ENCODE measurements around the gene PDILT.

The PDILT gene

GRCh38 chr16:20395946-20396345 lies 8.6 kb downstream of the PDILT start:
- Histone ChIP-seq H3K9me3 (replicated peaks in 1 of 2; ENCODE audit: control insufficient read depth in 2 of 2, insufficient read depth in 1 of 2, low read depth in 1 of 2, low read length in 2 of 2) (no peaks in the 10 kb centered on the region), H3K14ac (ENCODE audit: low read length) (no peak overlapping the region), H3K4me2 (ENCODE audit: insufficient read depth, low read length, poor library complexity, severe bottlenecking) (no peak overlapping the region), H3K4me3 (ENCODE audit: low read length in 2 of 2) (no peak overlapping the region), H3K9ac (ENCODE audit: low read depth, low read length, poor library complexity) (no peak overlapping the region), H2BK12ac (ENCODE audit: low read length) (no peak overlapping the region), H3K27ac (replicated peaks; ENCODE audit: low read length) (no peak overlapping the region), H3K4me1 (ENCODE audit: control insufficient read depth in 2 of 2, insufficient read depth in 1 of 2, low read depth in 1 of 2, low read length in 2 of 2) (peaks cover 0 to 3% of the 10 kb centered on the region in 2 donors), H3K4ac (ENCODE audit: low read length) (no peak overlapping the region), H2AK5ac (ENCODE audit: low read depth, low read length) (no peak overlapping the region), H4K8ac (ENCODE audit: low read depth, low read length) (no peak overlapping the region), H3K23ac (ENCODE audit: low read depth, low read length, poor library complexity) (no peak overlapping the region), H2BK5ac (ENCODE audit: low read length) (no peak overlapping the region), H2AFZ (ENCODE audit: low read length) (no peak overlapping the region), H2BK120ac (ENCODE audit: low read depth, low read length) (no peak overlapping the region), H4K91ac (ENCODE audit: low read depth, low read length, poor library complexity) (no peak overlapping the region), H3K18ac (ENCODE audit: low read length) (no peak overlapping the region), H3K79me1 (ENCODE audit: low read depth, low read length) (no peaks in the 10 kb centered on the region), H2BK15ac (ENCODE audit: low read length) (no peak overlapping the region), H3K36me3 (replicated peaks in 1 of 2; ENCODE audit: control insufficient read depth in 2 of 2, insufficient read depth in 2 of 2, low read length in 2 of 2) (no peaks in the 10 kb centered on the region), H3K27me3 (ENCODE audit: control insufficient read depth in 3 of 3, insufficient read depth in 3 of 3, low read depth in 1 of 3, low read length in 3 of 3) (no peaks in the 10 kb centered on the region)
- no CpG with 5 or more reads among the region's 2 CpGs for WGBS, 2 donors (ENCODE audit: extremely low coverage in 2 of 2, insufficient read length in 2 of 2, insufficient replicate concordance in 1 of 2)
- DNase-seq (ENCODE audit: low spot score): no peak

- H3K27ac ChIP-seq (replicated peaks; ENCODE audit: low read length): no peak overlapping the region
- H2AFZ ChIP-seq (ENCODE audit: low read length): no peak overlapping the region
- no peaks in the 10 kb centered on the region for H3K79me1 ChIP-seq (ENCODE audit: low read depth, low read length)
- H2BK120ac ChIP-seq (ENCODE audit: low read depth, low read length): no peak overlapping the region
- no peak overlapping the region for H3K4ac ChIP-seq (ENCODE audit: low read length)
- H4K8ac ChIP-seq (ENCODE audit: low read depth, low read length): no peak overlapping the region
- H2BK12ac ChIP-seq (ENCODE audit: low read length): no peak overlapping the region
- no peak overlapping the region for H4K91ac ChIP-seq (ENCODE audit: low read depth, low read length, poor library complexity)
- DNase-seq (ENCODE audit: low spot score): no peak
- no peak overlapping the region for H3K18ac ChIP-seq (ENCODE audit: low read length)
- H3K14ac ChIP-seq (ENCODE audit: low read length): no peak overlapping the region
- H2BK5ac ChIP-seq (ENCODE audit: low read length): no peak overlapping the region
- H3K36me3 ChIP-seq (replicated peaks in 1 of 2; ENCODE audit: control insufficient read depth in 2 of 2, insufficient read depth in 2 of 2, low read length in 2 of 2): no peaks in the 10 kb centered on the region
- peaks cover 0 to 3% of the 10 kb centered on the region in 2 donors for H3K4me1 ChIP-seq (ENCODE audit: control insufficient read depth in 2 of 2, insufficient read depth in 1 of 2, low read depth in 1 of 2, low read length in 2 of 2)
- H2BK15ac ChIP-seq (ENCODE audit: low read length): no peak overlapping the region
- no peak overlapping the region for H2AK5ac ChIP-seq (ENCODE audit: low read depth, low read length)
- no peaks in the 10 kb centered on the region for H3K27me3 ChIP-seq (ENCODE audit: control insufficient read depth in 3 of 3, insufficient read depth in 3 of 3, low read depth in 1 of 3, low read length in 3 of 3)
- no peak overlapping the region for H3K4me2 ChIP-seq (ENCODE audit: insufficient read depth, low read length, poor library complexity, severe bottlenecking)
- H3K4me3 ChIP-seq (ENCODE audit: low read length in 2 of 2): no peak overlapping the region
- H3K9ac ChIP-seq (ENCODE audit: low read depth, low read length, poor library complexity): no peak overlapping the region
- no peak overlapping the region for H3K23ac ChIP-seq (ENCODE audit: low read depth, low read length, poor library complexity)
- no CpG with 5 or more reads among the region's 2 CpGs for WGBS, 2 donors (ENCODE audit: extremely low coverage in 2 of 2, insufficient read length in 2 of 2, insufficient replicate concordance in 1 of 2)
- H3K9me3 ChIP-seq (replicated peaks in 1 of 2; ENCODE audit: control insufficient read depth in 2 of 2, insufficient read depth in 1 of 2, low read depth in 1 of 2, low read length in 2 of 2): no peaks in the 10 kb centered on the region
Observed at GRCh38 chr16:20393801-20394577, 10.5 kb downstream of the PDILT start.

GRCh38 chr16:20391045-20391444 lies 13.5 kb downstream of the PDILT start:
- H2AK5ac ChIP-seq (ENCODE audit: low read depth, low read length): no peak overlapping the region
- H3K14ac ChIP-seq (ENCODE audit: low read length): no peak overlapping the region
- H2BK5ac ChIP-seq (ENCODE audit: low read length): no peak overlapping the region
- H2BK15ac ChIP-seq (ENCODE audit: low read length): no peak overlapping the region
- no peak overlapping the region for H2BK12ac ChIP-seq (ENCODE audit: low read length)
- no peak overlapping the region for H4K8ac ChIP-seq (ENCODE audit: low read depth, low read length)
- WGBS, 2 donors (ENCODE audit: extremely low coverage in 2 of 2, insufficient read length in 2 of 2, insufficient replicate concordance in 1 of 2): 100% methylated on average over 1 of the region's 5 CpGs
- H3K23ac ChIP-seq (ENCODE audit: low read depth, low read length, poor library complexity): no peak overlapping the region
- no peak overlapping the region for H4K91ac ChIP-seq (ENCODE audit: low read depth, low read length, poor library complexity)
- no peak overlapping the region for H3K4me2 ChIP-seq (ENCODE audit: insufficient read depth, low read length, poor library complexity, severe bottlenecking)
- no peak overlapping the region for H2AFZ ChIP-seq (ENCODE audit: low read length)
- H2BK120ac ChIP-seq (ENCODE audit: low read depth, low read length): no peak overlapping the region
- H3K27ac ChIP-seq (replicated peaks; ENCODE audit: low read length): no peak overlapping the region
- H3K9ac ChIP-seq (ENCODE audit: low read depth, low read length, poor library complexity): no peak overlapping the region
- H3K4me3 ChIP-seq (ENCODE audit: low read length in 2 of 2): no peak overlapping the region
- no peak for DNase-seq (ENCODE audit: low spot score)
- no peak overlapping the region for H3K4ac ChIP-seq (ENCODE audit: low read length)
- no peaks in the 10 kb centered on the region for H3K27me3 ChIP-seq (ENCODE audit: control insufficient read depth in 3 of 3, insufficient read depth in 3 of 3, low read depth in 1 of 3, low read length in 3 of 3)
- no peak overlapping the region for H3K18ac ChIP-seq (ENCODE audit: low read length)
- H3K36me3 ChIP-seq (replicated peaks in 1 of 2; ENCODE audit: control insufficient read depth in 2 of 2, insufficient read depth in 2 of 2, low read length in 2 of 2): no peaks in the 10 kb centered on the region
- H3K4me1 ChIP-seq (ENCODE audit: control insufficient read depth in 2 of 2, insufficient read depth in 1 of 2, low read depth in 1 of 2, low read length in 2 of 2): peaks cover 1 to 2% of the 10 kb centered on the region in 2 donors
- H3K79me1 ChIP-seq (ENCODE audit: low read depth, low read length): no peaks in the 10 kb centered on the region
- H3K9me3 ChIP-seq (replicated peaks in 1 of 2; ENCODE audit: control insufficient read depth in 2 of 2, insufficient read depth in 1 of 2, low read depth in 1 of 2, low read length in 2 of 2): no peaks in the 10 kb centered on the region

- Histone ChIP-seq H3K27ac (replicated peaks; ENCODE audit: low read length) (no peak overlapping the region), H3K9me3 (replicated peaks in 1 of 2; ENCODE audit: control insufficient read depth in 2 of 2, insufficient read depth in 1 of 2, low read depth in 1 of 2, low read length in 2 of 2) (no peaks in the 10 kb centered on the region), H3K18ac (ENCODE audit: low read length) (no peak overlapping the region), H3K79me1 (ENCODE audit: low read depth, low read length) (no peaks in the 10 kb centered on the region), H3K27me3 (ENCODE audit: control insufficient read depth in 3 of 3, insufficient read depth in 3 of 3, low read depth in 1 of 3, low read length in 3 of 3) (no peaks in the 10 kb centered on the region), H2BK5ac (ENCODE audit: low read length) (no peak overlapping the region), H2AK5ac (ENCODE audit: low read depth, low read length) (no peak overlapping the region), H2AFZ (ENCODE audit: low read length) (no peak overlapping the region), H3K14ac (ENCODE audit: low read length) (no peak overlapping the region), H2BK12ac (ENCODE audit: low read length) (no peak overlapping the region), H2BK120ac (ENCODE audit: low read depth, low read length) (no peak overlapping the region), H3K9ac (ENCODE audit: low read depth, low read length, poor library complexity) (no peak overlapping the region), H3K4ac (ENCODE audit: low read length) (no peak overlapping the region), H3K4me1 (ENCODE audit: control insufficient read depth in 2 of 2, insufficient read depth in 1 of 2, low read depth in 1 of 2, low read length in 2 of 2) (peaks cover 2 to 3% of the 10 kb centered on the region in 2 donors), H3K4me2 (ENCODE audit: insufficient read depth, low read length, poor library complexity, severe bottlenecking) (no peak overlapping the region), H4K8ac (ENCODE audit: low read depth, low read length) (no peak overlapping the region), H2BK15ac (ENCODE audit: low read length) (no peak overlapping the region), H4K91ac (ENCODE audit: low read depth, low read length, poor library complexity) (no peak overlapping the region), H3K4me3 (ENCODE audit: low read length in 2 of 2) (no peak overlapping the region), H3K36me3 (replicated peaks in 1 of 2; ENCODE audit: control insufficient read depth in 2 of 2, insufficient read depth in 2 of 2, low read length in 2 of 2) (no peaks in the 10 kb centered on the region), H3K23ac (ENCODE audit: low read depth, low read length, poor library complexity) (no peak overlapping the region)
- WGBS, 2 donors (ENCODE audit: extremely low coverage in 2 of 2, insufficient read length in 2 of 2, insufficient replicate concordance in 1 of 2): no CpG with 5 or more reads among the region's 1 CpG
- DNase-seq (ENCODE audit: low spot score): no peak
Observed at GRCh38 chr16:20388854-20389253, 15.7 kb downstream of the PDILT start.

Measured in neuronal stem cell (in vitro differentiated cells).